NCI-H1048 (cell line): ENCODE data around the gene FGFR3.

Source experiments
- DNase-seq: peaks from one replicate; lab custom pipeline; 2025; lab: John Stamatoyannopoulos, UW

FGFR3 gene

DNA sequence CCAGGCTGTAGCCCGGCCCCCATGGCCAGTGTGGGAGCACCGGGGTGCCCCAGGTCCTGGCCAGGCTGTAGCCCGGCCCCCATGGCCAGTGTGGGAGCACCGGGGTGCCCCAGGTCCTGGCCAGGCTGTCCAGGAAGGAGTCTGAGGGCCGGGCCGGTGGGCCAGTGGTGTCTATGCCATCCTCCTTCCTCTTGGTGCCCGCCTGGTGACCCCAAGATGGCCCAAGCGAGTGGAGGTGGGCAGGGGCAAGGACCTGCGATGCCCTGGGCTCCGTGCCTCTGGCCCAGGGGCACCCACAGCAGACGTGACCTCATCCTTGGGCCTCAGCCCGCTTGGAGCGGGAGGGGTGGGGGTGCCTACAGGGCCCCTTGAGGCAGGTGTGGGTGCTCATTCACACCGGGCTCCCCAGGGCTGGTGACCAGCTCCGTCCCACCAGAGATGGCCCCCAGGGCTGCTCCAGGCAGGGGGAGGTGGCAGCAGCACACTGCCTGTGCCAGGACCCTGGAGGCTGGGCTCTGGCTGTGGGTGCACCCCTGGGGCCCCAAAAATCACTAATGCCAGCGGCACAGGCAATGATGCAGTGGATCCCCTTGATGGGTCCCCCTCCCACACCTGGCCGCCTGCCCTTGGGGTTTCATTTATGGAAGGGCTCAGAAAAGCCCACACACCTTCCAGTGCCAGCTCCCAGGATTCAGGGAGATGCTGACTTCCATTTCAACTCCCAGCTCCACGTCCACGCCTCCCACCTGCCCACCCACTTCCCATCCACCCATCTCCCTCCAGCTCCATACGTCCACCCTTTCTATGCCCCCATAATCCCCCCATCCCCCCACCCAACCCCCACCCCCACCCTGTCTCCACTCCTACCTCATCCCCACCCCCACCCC is 36.0 kb upstream of the FGFR3 start:
- no peak for DNase-seq

DNA sequence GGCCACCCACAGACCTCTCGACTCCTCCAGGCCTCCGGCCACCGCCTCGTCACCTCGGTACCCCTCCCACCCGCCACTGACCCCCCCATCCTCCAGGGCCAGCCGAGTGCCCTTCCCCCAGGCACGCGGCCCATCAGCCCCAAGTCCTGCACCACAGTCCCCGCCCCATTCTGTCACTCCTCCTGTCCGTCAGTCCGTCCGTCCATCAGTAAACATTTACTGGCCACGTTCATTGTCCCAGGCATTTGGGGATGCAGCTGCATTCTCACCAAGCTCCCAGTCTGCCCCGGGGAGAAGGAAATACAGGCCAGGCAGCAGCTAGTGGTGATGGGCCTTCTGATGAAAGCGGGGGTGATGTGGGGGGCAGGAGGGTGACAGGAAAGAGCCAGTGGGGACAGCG is 35.3 kb upstream of the FGFR3 start:
- DNase-seq = no peak

DNA sequence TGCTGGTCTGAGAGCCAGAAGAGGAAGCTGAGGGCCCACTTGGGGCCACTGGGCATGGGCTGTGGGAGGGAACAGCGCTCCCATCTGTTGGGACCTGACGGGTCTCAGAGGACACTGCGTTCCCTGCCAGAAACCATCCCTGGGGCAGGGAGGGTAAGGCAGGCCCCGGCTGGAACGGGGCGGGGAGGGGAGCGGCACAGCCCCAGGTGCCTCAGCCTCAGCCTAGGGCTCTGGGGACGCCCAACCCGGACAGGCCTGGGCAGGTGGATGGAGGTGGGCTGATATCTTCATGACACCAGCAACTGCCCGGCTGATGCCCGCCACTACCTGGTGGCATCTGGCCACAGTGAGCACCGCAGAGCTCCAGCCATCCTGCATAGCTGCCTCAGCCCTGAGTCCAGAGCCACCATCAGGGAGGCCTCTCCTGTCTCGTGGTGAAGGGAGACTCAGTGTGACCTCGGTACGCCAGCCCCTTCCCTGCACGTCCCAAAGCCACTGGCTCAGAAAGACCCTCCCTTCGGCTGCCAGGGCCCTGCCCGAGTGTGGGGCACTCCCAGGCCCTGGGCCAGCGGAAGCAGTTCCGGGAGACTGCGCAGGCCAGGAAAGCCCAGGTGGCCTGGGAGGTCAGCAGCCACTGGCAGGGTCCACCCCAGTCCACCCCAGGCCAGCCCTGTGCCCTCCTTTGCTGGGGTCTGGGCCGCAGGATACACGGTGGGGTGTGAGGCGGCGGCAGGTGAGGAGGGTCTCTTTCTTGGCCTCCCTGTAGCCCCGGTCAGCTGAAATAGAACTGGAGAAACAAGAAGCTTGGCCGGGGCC is 34.6 kb upstream of the FGFR3 start:
- no peak for DNase-seq

DNA sequence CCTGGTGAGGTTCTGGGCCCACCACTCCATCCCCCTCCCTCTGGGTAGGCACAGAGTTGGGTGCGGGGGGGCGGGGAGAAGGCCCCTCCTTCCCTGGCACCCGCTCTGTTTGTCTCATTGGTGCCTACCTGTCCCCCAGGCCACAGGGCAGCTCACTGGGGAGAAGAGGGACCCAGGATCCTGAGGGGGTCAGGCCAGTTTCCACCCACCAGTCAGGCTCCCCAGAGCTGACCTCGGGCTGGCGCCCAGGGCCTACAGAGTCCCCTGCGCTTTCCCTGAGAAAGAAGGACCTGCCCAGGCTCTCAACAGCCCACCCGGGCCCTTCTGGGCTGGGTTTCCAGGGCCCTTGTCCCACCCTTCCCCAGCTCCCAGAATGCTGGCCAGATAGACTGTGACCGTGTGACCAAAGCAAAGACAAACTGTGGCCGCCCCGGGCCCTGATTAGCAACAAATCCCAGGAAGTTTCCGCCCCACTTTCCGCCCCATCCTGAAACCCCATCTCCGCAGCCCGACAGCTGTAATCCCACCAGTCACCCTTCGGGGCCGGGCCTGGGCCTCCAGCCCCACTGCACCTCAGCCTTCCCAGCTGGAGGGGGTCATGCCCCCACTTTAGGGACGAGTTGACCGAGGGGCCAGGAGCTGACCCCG is 33.8 kb upstream of the FGFR3 start:
- DNase-seq = no peak

DNA sequence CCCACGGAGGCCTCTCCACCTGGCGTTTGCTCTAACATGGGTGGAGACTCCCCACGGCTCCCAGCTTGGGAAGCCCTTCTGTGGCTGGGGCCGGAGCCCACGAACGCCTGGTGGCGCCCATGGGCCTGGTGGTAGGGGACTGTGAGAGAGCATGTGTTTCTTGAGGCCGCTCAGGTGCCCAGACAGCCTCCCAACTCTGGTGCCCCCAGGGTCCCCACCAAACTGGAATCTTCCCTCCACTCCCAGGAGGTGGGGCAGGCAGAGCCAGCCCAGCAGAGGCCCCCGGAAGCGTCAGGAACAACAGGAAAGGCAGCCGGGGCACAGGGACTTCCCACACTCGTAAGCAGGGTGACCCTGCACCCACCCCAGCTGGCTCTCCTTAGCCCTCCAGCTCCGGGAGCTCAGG is 33.3 kb upstream of the FGFR3 start:
- DNase-seq = no peak

DNA sequence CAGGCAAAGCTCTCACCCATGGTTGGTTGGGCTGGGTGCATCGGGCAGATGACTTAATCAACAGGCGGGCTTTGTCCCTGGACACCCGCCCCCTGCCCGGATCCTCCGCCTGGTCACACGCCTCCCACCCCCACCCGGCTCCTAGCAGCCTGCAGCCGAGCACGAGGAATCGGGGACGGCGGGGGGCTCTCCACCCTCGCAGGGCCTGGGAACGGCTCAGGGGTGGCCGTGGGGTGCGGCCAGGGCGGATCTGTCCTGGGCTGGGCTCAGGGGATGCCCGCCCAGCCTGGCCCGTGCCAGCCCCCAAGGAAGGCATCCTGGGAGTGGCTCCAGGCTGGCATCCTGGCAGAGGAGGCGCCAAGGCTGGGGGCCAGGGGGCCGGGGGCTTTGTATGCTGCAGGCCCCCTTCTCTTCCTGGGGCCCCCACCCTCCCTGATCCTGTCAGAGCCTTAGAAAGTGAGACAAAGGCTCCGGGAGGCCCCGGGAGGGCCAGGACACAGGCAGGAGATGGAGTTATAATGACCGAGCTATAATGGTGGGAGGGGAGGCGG is 32.5 kb upstream of the FGFR3 start:
- DNase-seq = no peak

DNA sequence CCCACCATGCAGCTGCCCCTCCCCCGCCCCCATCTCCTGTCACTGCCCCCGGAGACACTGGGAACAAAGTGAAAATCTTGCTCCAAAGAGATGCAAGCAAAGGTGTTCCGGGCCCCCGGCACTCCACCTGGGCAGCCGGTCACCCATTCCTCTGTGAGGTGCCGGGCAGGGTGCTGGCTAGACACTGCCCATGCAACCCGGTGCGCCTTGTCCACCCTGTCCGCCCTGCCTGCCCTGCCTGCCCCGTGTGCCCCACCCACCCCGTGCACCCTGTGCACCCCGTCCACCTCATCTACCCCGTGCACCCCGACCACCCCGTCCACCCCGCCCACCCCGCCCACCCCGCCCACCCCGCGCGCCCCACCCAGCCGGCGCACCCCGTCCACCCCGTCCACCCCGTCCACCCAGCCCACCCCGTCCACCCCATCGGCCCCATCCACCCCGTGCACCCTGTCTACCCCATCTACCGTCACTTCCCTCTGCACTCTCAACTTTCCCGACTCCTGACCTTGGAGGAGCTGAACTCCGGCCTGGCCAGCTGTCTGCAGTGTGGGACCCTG is 31.9 kb upstream of the FGFR3 start:
- DNase-seq = no peak

DNA sequence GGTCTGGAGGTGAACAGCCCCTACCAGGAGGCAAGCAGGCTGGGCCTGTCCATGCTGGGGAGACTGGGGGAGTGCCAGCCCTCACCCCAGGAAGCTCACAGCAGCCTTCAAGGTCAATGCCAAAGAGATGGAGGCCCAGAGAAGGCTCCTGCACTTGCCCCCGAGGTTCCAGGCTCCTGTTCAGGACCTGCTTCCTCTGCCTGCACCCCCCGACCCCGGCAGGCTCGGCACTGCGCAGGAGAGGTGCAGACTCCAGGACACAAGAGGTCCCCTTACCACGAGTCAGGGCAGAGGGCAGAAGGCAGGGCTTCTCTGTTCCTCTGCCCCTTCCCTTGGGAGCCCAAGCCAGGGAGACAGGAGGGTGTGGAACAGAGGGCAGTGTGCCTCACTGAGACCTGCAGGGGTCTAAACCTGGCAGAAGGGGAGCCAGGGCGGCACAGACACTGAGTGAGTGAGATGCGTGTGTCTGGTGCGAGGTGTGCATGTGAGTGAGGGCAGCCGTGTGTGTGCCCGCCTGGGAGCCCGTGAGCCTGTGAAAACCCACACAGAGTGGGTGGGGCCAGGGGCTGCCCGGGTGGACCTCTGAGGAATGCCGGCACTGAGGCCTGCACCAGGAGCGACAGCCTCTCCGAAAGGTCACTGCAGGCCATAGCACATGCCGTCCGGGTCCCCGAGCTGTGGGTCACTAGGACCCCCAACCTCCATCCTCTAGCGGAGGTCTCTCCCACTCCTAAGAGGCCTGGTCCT is 30.7 kb upstream of the FGFR3 start:
- no peak for DNase-seq

DNA sequence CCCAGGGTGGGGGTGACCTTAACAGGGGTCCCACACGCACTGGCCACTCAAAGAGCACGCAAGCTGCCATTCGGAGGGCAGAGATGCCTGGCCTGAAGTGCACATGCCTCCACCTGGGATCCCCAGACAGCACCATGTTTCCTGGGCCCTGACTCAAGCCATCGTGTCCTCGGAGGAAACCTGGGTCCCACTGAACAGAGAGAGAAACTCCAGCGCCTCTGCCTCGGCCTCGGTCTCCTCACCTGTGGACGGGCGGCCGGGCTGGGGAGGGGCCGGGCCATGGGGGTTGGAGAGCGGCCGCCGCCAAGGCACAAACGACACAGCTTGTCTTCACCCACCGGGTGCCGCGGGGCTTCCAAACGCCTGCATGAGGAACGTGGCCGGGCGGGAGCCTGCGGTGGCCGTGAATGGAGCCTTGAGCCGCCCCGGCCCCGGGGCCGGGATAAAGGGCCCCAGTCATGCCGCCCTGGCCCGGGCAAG is 30.0 kb upstream of the FGFR3 start:
- DNase-seq = no peak

DNA sequence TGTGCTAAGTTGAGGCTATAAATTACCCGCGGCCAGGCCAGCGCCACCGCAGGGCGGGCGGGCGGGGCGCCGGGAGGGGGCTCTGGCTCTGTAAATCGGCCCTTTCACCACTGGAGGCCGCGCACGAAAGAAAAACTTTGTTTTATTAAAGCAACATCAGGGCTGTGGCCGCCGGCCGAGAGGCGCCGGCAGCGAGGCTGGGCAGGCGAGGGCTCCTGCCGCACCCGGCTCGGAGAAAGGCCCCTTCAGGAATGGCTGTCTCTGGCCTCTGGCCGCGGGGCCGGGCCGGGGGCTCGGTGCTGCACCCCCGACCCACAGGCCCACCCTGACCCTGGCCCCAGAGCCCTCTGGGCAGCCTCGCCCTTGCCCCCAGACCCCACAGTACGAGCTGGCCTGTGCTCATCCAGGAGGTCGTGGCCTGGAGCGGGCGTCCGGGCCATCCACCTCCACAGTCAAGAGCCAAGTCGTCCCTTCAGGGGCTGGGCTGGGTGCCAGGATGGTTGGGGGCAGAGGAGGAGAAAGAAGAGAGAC is 29.5 kb upstream of the FGFR3 start:
- no peak for DNase-seq

DNA sequence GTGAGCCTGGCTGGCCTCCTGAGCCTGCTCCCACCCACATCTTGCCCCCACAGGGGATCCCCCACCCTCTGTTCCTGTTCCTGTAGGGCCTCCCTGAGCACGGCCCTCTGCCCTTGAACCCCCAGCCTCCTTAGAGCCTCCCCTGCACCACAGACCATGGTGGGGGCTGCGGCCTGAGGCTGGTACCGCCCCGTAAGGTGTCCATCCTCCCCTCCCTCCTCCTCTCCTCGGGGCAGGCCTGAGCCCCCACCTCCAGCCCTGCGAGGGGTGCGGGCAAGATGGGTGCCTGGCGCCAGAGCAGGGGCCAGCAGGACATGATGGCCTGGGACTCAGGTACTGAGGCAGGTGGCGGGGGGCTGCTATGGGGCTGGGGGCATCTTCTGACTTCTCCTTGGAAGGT is 28.4 kb upstream of the FGFR3 start:
- no peak for DNase-seq

DNA sequence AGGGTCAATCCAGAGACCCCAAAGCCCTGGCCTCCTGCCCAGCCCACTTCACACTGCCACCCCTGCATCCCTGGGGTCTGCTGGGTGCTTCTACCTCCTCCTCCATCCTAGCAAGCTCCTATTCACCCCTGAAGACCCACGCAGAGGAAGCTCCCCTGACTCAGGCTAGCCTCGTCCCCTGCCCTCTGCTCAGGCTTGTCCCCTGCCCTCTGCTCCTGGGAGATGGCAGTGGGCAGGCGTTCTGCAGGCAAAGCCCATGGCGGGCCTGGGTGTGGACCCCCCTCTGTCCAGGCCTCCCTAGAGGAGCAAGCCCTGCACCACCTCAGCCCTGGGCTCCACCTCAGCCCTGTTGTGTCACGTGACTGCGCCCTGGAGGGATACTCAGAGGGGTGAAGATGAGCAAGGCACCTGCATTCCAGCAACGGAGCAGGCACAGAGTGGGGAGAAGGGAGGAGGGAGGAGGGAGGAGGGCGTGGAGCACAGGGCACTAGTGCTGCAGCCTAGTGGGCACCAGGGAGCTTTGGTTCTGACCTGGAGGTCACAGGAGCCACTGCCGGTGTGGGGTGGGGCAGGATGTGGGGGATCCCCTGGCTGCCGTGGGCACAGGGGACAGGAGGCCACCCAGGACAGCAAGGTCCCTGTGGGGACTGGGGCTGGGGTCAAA is 27.6 kb upstream of the FGFR3 start:
- no peak for DNase-seq

DNA sequence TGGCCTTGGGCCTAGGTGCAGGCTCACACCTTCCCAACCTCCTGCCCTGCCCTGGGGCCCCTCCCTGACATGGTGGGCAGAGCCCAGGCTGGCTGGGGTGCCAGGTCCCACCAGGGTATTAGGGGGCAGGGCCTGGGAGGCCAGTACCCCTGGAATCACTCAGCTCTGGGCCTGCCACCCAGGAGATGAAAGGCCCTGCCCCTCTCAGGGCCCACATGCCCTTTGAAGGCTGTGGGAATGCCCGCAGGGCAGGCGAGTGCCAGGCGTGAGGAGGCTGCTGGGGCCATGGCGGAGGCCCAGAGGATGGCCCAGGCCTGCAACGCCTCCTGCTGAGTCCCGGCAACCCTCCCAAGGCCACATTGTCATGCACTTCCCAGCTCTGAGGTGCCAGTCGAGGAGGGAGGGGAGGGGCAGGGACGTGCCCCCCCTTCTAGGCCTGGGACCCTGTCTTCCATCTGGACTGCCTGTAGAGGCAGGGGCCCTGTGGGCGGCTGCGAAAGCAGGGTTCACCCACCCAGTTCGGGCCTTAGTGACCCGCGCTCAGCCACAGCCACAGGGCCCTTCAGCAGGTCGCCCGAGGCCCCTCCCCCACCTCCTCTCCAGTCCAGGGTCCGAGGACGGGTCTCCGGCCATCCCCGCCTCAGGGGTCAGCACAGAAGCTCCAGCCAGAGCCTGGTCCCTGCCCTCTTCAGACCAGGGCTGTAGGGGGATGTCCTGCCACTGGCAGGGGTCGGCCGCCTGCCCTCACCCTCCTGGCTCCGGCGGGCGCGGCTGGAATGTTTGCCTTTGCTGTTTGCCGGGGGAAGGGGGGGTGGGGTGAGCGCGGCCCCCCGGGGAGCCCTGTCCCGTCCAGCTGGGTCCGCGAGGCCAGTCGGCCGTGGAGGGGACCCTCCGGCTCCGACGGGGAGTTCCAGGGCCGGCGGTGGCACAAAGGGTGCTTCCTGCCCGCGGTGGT is 26.7 kb upstream of the FGFR3 start:
- DNase-seq = no peak

DNA sequence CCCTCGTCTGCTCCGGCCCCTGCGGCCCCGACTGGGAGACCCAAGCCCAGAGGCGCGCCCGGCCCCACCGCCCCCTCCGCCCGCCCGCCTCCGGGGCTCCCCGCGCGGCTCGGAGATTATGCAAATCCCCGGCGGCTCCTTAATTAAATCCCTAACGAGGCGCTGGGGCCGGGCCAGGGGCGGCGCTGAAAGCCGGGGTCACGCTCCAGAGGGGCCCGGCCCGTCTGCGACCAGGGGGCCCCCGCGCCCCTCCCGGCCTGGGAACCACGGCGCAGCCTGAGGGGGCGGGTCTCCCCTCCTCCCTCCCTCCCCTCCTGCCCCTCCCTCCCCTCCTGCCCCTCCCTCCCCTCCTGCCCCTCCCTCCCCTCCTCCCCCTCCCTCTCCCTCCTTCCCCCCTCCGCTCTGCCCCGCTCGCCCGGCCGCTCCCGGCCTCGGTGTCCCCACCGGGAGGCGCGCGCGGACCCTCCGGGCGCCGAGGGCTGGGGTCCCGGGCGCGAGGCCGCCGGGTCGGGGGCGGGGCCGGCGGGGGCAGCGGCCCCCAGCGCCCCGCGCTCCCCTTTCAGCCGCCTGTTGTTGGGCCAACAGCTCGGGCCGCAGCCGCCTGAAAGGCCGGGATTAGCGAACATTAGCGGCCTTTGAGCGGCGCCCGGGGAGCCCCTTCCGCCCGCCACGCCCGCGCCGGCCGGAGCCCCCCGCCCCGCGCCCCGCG is 25.9 kb upstream of the FGFR3 start:
- no peak for DNase-seq

DNA sequence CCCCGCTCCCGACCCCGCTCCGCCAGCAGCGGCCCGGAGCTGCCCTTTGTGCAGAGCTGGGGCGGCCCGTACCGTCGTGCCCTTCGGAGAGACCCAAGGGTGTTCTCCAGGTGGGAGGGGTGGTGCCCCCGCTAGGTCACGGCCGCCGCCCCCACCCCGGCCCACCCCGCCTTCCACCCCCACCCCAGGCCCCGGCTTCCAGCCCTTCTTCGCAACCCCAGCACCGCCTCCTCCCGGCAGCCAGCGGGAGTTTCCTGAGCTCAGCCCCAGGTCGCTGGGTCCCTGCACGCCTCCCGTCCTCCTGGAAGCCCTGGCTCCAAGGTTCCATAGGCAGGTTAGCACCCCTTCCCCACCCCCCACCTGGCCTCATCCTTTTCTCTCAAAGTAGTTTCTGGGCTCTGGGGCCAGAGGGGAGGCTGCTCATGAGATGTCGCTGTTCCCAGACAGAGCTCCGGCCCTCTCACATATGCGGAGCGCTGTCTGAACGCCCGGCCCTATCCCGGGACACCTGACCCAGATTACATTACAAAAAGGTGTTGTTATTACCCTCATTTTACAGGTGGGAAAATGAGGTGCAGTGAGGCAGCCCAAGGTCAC is 25.2 kb upstream of the FGFR3 start:
- DNase-seq = no peak

DNA sequence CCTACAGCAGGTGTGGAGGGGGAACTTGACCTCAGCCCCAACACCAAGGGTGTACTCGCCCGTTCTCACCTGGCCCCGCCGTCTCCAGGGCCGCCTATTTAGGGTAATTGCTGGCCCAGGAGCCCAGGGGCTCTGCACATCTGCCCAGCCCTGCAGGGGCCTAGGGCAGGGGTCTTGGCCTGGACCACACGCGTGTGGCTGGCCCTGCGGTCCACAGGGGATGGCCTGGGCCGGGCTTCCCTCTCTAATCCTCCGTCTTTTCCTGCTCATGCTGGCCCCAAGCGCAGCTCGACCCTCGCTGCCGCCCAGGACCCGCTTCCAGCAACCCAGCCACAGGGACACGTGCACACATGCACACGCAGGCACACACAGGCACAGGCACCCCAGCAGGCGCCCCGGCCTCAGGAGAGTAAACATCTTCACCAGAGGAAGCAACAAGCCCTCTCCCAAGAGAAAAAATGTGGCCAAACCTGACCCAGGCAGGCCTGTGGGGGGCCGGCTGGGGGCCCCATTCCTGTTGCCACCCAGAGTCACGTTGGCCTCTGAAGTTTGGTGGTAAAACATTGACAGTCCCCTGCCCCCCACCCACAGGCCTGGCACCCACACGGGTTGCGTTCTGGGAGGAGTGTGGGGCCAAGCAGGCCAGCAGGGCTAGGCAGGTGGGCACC is 24.6 kb upstream of the FGFR3 start:
- no peak for DNase-seq

DNA sequence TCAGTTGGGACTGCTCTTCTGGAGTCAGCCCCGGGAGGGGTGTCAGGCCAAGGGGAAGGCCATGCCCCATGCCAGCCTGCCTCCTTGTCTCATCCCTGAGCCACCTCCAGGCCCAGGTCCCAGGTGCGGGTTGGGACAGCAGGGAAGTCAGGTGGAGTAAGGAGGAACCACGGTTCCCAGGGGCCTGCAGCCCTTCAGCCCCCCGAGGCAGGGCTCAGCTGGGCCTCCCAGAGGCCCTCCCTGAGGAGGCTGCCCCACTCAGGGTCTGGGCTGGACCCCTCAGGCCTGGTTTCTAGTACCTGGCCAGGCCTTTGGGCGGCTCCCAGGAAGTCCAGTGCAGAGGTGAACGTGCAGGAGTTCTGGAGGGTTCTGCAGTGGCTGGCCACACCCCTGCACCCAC is 23.4 kb upstream of the FGFR3 start:
- DNase-seq = no peak

DNA sequence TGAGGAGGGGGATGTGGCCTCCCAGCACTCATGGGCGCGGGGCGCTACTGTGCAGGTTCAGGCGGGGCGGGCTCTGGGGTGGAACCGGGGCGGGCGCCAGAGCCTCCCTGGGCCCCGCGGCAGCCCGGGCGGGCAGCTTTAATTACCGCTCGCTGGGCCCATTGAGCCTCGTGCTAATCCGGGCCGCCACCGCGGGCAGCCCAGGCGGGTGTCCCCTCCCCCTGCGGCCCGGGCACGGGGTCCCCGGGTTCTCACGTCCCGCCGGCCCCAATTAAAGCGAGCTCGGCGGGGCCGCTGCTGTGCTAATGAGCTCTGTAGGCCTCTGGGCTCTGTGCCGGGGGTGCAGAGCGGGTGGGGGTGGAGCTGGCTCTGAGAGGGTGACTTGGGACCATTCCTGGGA is 22.8 kb upstream of the FGFR3 start:
- no peak for DNase-seq
